GM10847 (cell line): ENCODE data around the gene NPFFR1.

ENCODE experiments used
- POLR2A ChIP-seq: IDR thresholded peaks from 2 replicates; pipeline ENCODE4 v1.6.1; 2011; ENCODE audit not compliant: insufficient read length; ENCODE audit errors: extremely low read depth

Gene NPFFR1

GRCh38 chr10:70302292-70302691 lies 18.5 kb upstream of the NPFFR1 start:
- TF ChIP-seq POLR2A: no peak

GRCh38 chr10:70300908-70301597 lies 17.2 kb upstream of the NPFFR1 start:
- TF ChIP-seq POLR2A: no peak

- TF ChIP-seq POLR2A: no peak
These were observed 16.7 kb upstream of the NPFFR1 start for GRCh38 chr10:70300461-70300860.

GRCh38 chr10:70299876-70300275 lies 16.1 kb upstream of the NPFFR1 start:
- TF ChIP-seq POLR2A: no peak

GRCh38 chr10:70298393-70298792 lies 14.6 kb upstream of the NPFFR1 start:
- TF ChIP-seq POLR2A: no peak

- TF ChIP-seq POLR2A: no peak
These were observed 13.4 kb upstream of the NPFFR1 start for GRCh38 chr10:70297224-70297623.

- no peak for TF ChIP-seq POLR2A
These were observed 12.6 kb upstream of the NPFFR1 start for GRCh38 chr10:70296406-70296899.

GRCh38 chr10:70295926-70296325 lies 12.1 kb upstream of the NPFFR1 start:
- no peak for TF ChIP-seq POLR2A

GRCh38 chr10:70295321-70295720 lies 11.5 kb upstream of the NPFFR1 start:
- TF ChIP-seq POLR2A: no peak

- no peak for TF ChIP-seq POLR2A
These were observed 9.5 kb upstream of the NPFFR1 start for GRCh38 chr10:70293169-70293843.

GRCh38 chr10:70292004-70292403 lies 8.2 kb upstream of the NPFFR1 start:
- no peak for TF ChIP-seq POLR2A

GRCh38 chr10:70289739-70290138 lies 5.9 kb upstream of the NPFFR1 start:
- TF ChIP-seq POLR2A: no peak

- no peak for TF ChIP-seq POLR2A
These were observed 2.8 kb upstream of the NPFFR1 start for GRCh38 chr10:70286616-70287015.

- no peak for TF ChIP-seq POLR2A
These were observed 1.6 kb upstream of the NPFFR1 start for GRCh38 chr10:70285476-70285831.

- TF ChIP-seq POLR2A: no peak
These were observed 1.0 kb upstream of the NPFFR1 start for GRCh38 chr10:70284542-70285475.

- TF ChIP-seq POLR2A: no peak
These were observed 746 bp downstream of the NPFFR1 start for GRCh38 chr10:70283071-70283444.
